ENCODE measurements around the gene NFX1. TPM values are rescaled to one million over a fixed set of nuclear protein-coding genes. Genes with fewer than 3 reads are reported as not detected.

Gene NFX1
- total RNA-seq, 1 donor from 2014 or later, result 13.0 TPM

DNA sequence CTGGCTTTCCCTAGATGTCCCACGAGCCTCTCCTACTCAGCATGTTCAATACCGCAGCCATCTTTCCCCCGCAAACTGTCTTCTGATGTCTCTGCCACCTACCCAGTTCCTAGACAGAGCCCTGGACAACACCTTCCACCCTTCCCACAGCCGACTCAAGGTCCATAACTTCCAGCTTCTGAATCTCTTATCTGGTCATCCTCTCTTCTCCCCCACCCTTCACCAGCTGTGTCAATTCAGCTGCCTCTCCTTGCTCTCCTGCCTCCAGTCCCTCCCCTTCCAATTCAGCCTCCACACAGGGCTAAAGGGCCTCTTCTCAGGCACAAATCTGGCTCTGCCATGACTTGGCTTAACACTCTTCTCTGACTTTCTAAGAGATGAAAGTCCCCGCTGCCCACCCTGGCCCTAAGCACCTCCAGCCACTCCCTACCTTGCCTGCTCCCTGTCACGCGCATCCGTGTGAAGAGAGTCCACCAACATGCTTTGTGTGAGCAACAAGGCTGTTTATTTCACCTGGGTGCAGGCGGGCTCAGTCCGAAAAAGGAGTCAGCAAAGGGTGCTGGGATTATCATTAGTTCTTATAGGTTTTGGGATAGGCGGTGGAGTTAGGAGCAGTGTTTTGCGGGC is 86.9 kb downstream of the NFX1 start:
- peak overlapping the region; percentile 80 for H3K27ac Mint-ChIP-seq

DNA sequence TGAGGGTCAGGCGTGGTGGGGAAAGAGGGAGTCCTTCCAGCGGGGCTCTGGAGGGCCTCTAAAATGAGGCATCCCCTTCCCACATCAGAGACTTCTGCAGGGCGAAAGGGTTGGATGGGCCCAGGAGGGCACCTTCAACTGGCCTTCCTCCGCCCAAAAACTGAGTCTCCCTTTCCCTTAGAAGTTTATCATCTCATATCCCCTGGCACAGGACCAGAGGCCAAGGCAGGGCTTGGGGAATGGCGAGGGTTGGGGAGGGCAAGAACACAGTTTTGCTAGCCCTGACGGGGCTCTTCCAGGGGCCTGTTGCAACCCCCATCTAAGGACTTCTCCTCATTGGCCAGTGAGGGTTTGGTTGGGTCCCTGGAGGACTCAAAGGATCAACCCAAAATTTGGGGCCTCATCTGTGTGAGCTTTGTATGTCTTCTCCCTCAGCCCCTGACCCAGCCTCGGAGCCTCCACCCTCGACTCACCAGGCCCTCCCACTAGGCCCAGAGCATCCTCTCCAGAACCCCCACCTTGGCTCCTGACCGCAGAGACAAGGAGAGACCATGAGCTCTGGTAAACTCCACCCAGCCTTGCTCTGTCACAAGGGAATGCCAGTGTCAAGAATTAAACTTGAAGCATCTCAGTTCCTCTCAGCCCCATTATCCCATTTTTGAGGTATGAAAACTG is 87.9 kb downstream of the NFX1 start:
- DNase-seq (ENCODE audit: low spot score), result no peak
- peak overlapping the region; percentile 80 for H3K27ac Mint-ChIP-seq

More for the DNA sequence above, 86.9 kb downstream of the NFX1 start:
- H3K36me3 Mint-ChIP-seq, result no peaks in the 10 kb centered on the region
- Histone ChIP-seq H3K4me1 (peaks cover 22% of the 10 kb centered on the region), H2AFZ (replicated peaks) (peak overlapping the region; percentile 42), H3K4me3 (no peak overlapping the region), H4K20me1 (ENCODE audit: low read depth) (no peaks in the 10 kb centered on the region), H3K27ac (no peak overlapping the region), H3K79me2 (ENCODE audit: low read depth) (no peaks in the 10 kb centered on the region), H3K9ac (no peak overlapping the region), H3K27me3 (no peaks in the 10 kb centered on the region), H3K9me3 (ENCODE audit: low read depth) (no peaks in the 10 kb centered on the region), H3K4me2 (no peak overlapping the region), H3F3A (ENCODE audit: low read depth) (peaks cover 18% of the 10 kb centered on the region), H3K36me3 (no peaks in the 10 kb centered on the region)
- H3K4me3 Mint-ChIP-seq, result peak overlapping the region; percentile 17
- TF ChIP-seq EZH2phosphoT487 (IDR thresholded peaks at IDR 0.05), result no peak
- TF ChIP-seq EZH2 (IDR thresholded peaks at IDR 0.05), result no peak
- H3K4me1 Mint-ChIP-seq, result peaks cover 36% of the 10 kb centered on the region
- H3K9me3 Mint-ChIP-seq, result no peaks in the 10 kb centered on the region
- H3K27me3 Mint-ChIP-seq (ENCODE audit: insufficient read depth, low read depth), result no peaks in the 10 kb centered on the region
- DNase-seq (ENCODE audit: low spot score), result no peak

DNA sequence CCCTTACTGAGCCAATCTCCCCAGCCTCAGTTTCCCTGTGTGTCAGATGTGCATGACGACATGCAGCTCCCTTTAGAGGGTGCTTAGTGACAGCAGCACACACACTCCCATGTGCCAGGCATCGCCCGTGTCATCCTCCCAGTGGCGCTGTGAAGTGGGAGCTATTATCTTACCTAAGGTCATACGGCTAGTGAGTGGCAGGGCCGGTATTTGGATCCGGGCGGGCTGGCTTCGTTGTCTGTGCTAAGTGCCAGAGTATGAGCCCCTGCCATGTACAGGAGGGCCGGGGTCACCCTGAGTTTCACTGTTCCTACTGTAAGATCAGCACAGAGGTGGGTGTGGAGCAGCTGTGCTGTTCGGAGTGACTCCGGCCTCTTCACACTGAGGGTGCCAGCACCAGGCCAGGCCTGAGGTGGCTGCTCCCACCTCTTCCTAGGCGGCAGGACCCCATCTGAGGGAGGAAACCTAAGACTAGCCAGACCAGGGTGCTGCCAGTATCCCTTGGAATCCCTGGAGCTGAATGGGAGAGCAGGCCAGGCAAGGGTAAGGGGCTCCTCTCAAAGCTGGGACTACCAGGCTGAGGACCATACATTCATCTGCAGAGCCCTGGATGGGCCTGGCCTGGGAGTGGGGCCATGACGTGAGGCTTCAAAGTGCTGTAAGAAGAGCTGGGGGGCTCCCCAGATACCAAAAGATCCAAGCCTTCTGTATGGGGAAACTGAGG is 89.5 kb downstream of the NFX1 start:
- no peaks in the 10 kb centered on the region for H3K79me2 ChIP-seq (ENCODE audit: low read depth)

More for the DNA sequence above, 87.9 kb downstream of the NFX1 start:
- H3K9me3 ChIP-seq (ENCODE audit: low read depth), result no peaks in the 10 kb centered on the region
- H3K27ac ChIP-seq, result no peak overlapping the region
- no peaks in the 10 kb centered on the region for H4K20me1 ChIP-seq (ENCODE audit: low read depth)
- Mint-ChIP-seq H3K9me3 (no peaks in the 10 kb centered on the region), H3K27me3 (ENCODE audit: insufficient read depth, low read depth) (peaks cover 3% of the 10 kb centered on the region), H3K4me1 (peaks cover 39% of the 10 kb centered on the region), H3K4me3 (no peak overlapping the region), H3K36me3 (no peaks in the 10 kb centered on the region)
- peaks cover 22% of the 10 kb centered on the region for H3K4me1 ChIP-seq
- H3K4me3 ChIP-seq, result no peak overlapping the region
- no peaks in the 10 kb centered on the region for H3K27me3 ChIP-seq
- H3K4me2 ChIP-seq, result no peak overlapping the region
- no peak overlapping the region for H3K9ac ChIP-seq
- TF ChIP-seq, protein P1, sequence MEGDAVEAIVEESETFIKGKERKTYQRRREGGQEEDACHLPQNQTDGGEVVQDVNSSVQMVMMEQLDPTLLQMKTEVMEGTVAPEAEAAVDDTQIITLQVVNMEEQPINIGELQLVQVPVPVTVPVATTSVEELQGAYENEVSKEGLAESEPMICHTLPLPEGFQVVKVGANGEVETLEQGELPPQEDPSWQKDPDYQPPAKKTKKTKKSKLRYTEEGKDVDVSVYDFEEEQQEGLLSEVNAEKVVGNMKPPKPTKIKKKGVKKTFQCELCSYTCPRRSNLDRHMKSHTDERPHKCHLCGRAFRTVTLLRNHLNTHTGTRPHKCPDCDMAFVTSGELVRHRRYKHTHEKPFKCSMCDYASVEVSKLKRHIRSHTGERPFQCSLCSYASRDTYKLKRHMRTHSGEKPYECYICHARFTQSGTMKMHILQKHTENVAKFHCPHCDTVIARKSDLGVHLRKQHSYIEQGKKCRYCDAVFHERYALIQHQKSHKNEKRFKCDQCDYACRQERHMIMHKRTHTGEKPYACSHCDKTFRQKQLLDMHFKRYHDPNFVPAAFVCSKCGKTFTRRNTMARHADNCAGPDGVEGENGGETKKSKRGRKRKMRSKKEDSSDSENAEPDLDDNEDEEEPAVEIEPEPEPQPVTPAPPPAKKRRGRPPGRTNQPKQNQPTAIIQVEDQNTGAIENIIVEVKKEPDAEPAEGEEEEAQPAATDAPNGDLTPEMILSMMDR (IDR thresholded peaks at IDR 0.05), result no peak
- no peak for TF ChIP-seq EZH2phosphoT487 (IDR thresholded peaks at IDR 0.05)
- no peak for TF ChIP-seq EZH2 (IDR thresholded peaks at IDR 0.05)
- no peaks in the 10 kb centered on the region for H3K79me2 ChIP-seq (ENCODE audit: low read depth)
- H3K36me3 ChIP-seq, result no peaks in the 10 kb centered on the region
- H3F3A ChIP-seq (ENCODE audit: low read depth), result peaks cover 18% of the 10 kb centered on the region
- H2AFZ ChIP-seq (replicated peaks), result no peak overlapping the region

More for the DNA sequence above, 89.5 kb downstream of the NFX1 start:
- DNase-seq (ENCODE audit: low spot score), result no peak
- H3K4me1 Mint-ChIP-seq, result peaks cover 41% of the 10 kb centered on the region
- Histone ChIP-seq H3K4me3 (no peak overlapping the region), H3F3A (ENCODE audit: low read depth) (peaks cover 18% of the 10 kb centered on the region), H3K27me3 (no peaks in the 10 kb centered on the region), H3K4me2 (no peak overlapping the region), H3K36me3 (no peaks in the 10 kb centered on the region), H4K20me1 (ENCODE audit: low read depth) (no peaks in the 10 kb centered on the region), H2AFZ (replicated peaks) (no peak overlapping the region), H3K4me1 (peaks cover 22% of the 10 kb centered on the region), H3K27ac (no peak overlapping the region), H3K9ac (no peak overlapping the region), H3K9me3 (ENCODE audit: low read depth) (no peaks in the 10 kb centered on the region)
- H3K27ac Mint-ChIP-seq, result peak overlapping the region; percentile 86
- H3K27me3 Mint-ChIP-seq (ENCODE audit: insufficient read depth, low read depth), result peaks cover 5% of the 10 kb centered on the region
- TF ChIP-seq EZH2phosphoT487 (IDR thresholded peaks at IDR 0.05) (no peak), EZH2 (IDR thresholded peaks at IDR 0.05) (no peak)
- TF ChIP-seq, protein P1 (IDR thresholded peaks at IDR 0.05), result no peak
- no peaks in the 10 kb centered on the region for H3K9me3 Mint-ChIP-seq
- no peak overlapping the region for H3K4me3 Mint-ChIP-seq
- H3K36me3 Mint-ChIP-seq, result no peaks in the 10 kb centered on the region
